K562 (cell line): ENCODE measurements around the gene CHST15. TPM values are rescaled to one million over a fixed set of nuclear protein-coding genes. Genes with fewer than 3 reads are reported as not detected.

Experiments
- BMI1 ChIP-seq: fragments of 150-350 bp; IDR thresholded peaks from 2 replicates; pipeline ENCODE4 v1.6.1; 2014; ENCODE audit warnings: low read length
- CBX1 ChIP-seq: sonication (generic); IDR thresholded peaks from 2 replicates; pipeline ENCODE4 v1.6.1; 2016; ENCODE audit warnings: antibody characterized with exemption, low read depth, mild to moderate bottlenecking
- CHD1 ChIP-seq: fragments of 200-600 bp; sonication (generic); IDR thresholded peaks from one replicate; pipeline ENCODE4 v1.6.1; 2012; ENCODE audit warnings: mild to moderate bottlenecking, moderate library complexity, low read length, inconsistent platforms
- FOXK1 ChIP-seq: sonication (generic); formaldehyde crosslinking; IDR thresholded peaks from 2 replicates; pipeline ENCODE4 v1.8.0; 2022; ENCODE audit warnings: missing genetic modification reagents, mild to moderate bottlenecking, borderline replicate concordance
- FOXK2 ChIP-seq, 2 experiments: fragments of 450-650 bp; IDR thresholded peaks in 1 of 2; conservative IDR thresholded peaks in 1 of 2; 2 replicates each; pipeline ENCODE4 v1.6.1; 2016; ENCODE audit warnings: low read depth in 2 of 2, mild to moderate bottlenecking in 1 of 2
- NR2C1 ChIP-seq, 2 experiments: fragments of 450-650 bp; IDR thresholded peaks; 2 replicates each; pipeline ENCODE4 v1.6.1; 2017; ENCODE audit warnings: mild to moderate bottlenecking in 2 of 2, antibody characterized with exemption in 1 of 2, inconsistent platforms in 1 of 2, missing compliant biosample characterization in 1 of 2, missing genetic modification characterization in 1 of 2
- OTX1 ChIP-seq: fragments of 450-650 bp; formaldehyde crosslinking; IDR thresholded peaks from 2 replicates; pipeline ENCODE4 v1.4.0; 2022; ENCODE audit warnings: mild to moderate bottlenecking
- PTBP1 ChIP-seq: fragments of 200-400 bp; formaldehyde crosslinking; IDR thresholded peaks from 2 replicates; pipeline ENCODE4 v1.6.1; 2017; ENCODE audit warnings: low read depth, low read length
- RB1 ChIP-seq: fragments of 450-650 bp; IDR thresholded peaks from 2 replicates; pipeline ENCODE4 v1.6.1; 2017; ENCODE audit warnings: low read depth, mild to moderate bottlenecking
- TOE1 ChIP-seq, 2 experiments: fragments of 450-650 bp in 1 of 2; sonication (generic) in 1 of 2; formaldehyde crosslinking in 1 of 2; IDR thresholded peaks; 2 replicates each; pipeline versions ENCODE4 v1.7.1 to v1.8.0; 2016 to 2022; ENCODE audit warnings: borderline replicate concordance in 2 of 2, mild to moderate bottlenecking in 2 of 2, antibody characterized with exemption in 1 of 2, inconsistent platforms in 1 of 2, low read depth in 1 of 2, missing genetic modification reagents in 1 of 2, moderate library complexity in 1 of 2
- ZNF217 ChIP-seq: sonication (generic); formaldehyde crosslinking; IDR thresholded peaks from 2 replicates; pipeline ENCODE4 v1.8.0; 2022; ENCODE audit warnings: mild to moderate bottlenecking, missing genetic modification reagents
- ZNF318 ChIP-seq, 2 experiments: fragments of 450-650 bp; IDR thresholded peaks; 2 replicates each; pipeline ENCODE4 v1.6.1; 2016; ENCODE audit warnings: mild to moderate bottlenecking in 2 of 2, borderline replicate concordance in 1 of 2, low read depth in 1 of 2, moderate library complexity in 1 of 2
- ZNF324 ChIP-seq: fragments of 250-450 bp; sonication (Bioruptor Pico); IDR thresholded peaks from 2 replicates; pipeline ENCODE4 v1.4.0; 2020; ENCODE audit warnings: mild to moderate bottlenecking
- ZNF347 ChIP-seq: fragments of 450-650 bp; formaldehyde crosslinking; IDR thresholded peaks from 2 replicates; pipeline ENCODE4 v1.4.0; 2020; ENCODE audit warnings: low read depth, mild to moderate bottlenecking, moderate library complexity
- ZNF707 ChIP-seq: fragments of 250-450 bp; sonication (Bioruptor Pico); conservative IDR thresholded peaks from 2 replicates; pipeline ENCODE4 v1.8.0; 2022; ENCODE audit warnings: inconsistent platforms, mild to moderate bottlenecking, moderate library complexity
- ZNF75A ChIP-seq: fragments of 450-650 bp; formaldehyde crosslinking; IDR thresholded peaks from 2 replicates; pipeline ENCODE4 v1.4.0; 2020; ENCODE audit warnings: mild to moderate bottlenecking
- polyA plus RNA-seq, 8 experiments: library from polyadenylated mRNA; depleted of rRNA in 4 of 8; stranded (reverse) in 5 of 8; unstranded in 3 of 8; fragments of >200 nt; fragmentation: Nextera tagmentation in 2 of 8; fragmentation: Illumina TruSeq in 1 of 8; extraction: Ambion mirVana in 2 of 8; extraction: Trizol in 1 of 8; gene quantifications; 2 replicates each; pipeline versions ENCODE4 v1.2.1 to v1.2.3, GENCODE V29; 2011 to 2014; ENCODE audit warnings: inconsistent platforms in 1 of 8, missing spikeins in 1 of 8
- total RNA-seq, 7 experiments: library from RNA; depleted of rRNA in 6 of 7; stranded (reverse); fragments of >200 nt in 6 of 7; fragmentation: Illumina TruSeq in 2 of 7; extraction: Trizol in 2 of 7; gene quantifications; 2 replicates each; pipeline versions ENCODE4 v1.2.1 to v1.2.3, GENCODE V29; 2011 to 2021; ENCODE audit warnings: low replicate concordance in 1 of 7
- TF ChIP-seq, protein P1 (sequence below): fragments of 250-450 bp; sonication (Bioruptor Pico); IDR thresholded peaks from 2 replicates; pipeline ENCODE4 v1.6.1; 2021; ENCODE audit warnings: mild to moderate bottlenecking
- TF ChIP-seq, protein P2 (sequence below): sonication (generic); formaldehyde crosslinking; IDR thresholded peaks from 2 replicates; pipeline ENCODE4 v1.8.0; 2022; ENCODE audit warnings: missing genetic modification reagents, mild to moderate bottlenecking, borderline replicate concordance

The CHST15 gene
- total and polyA plus RNA-seq, 9 of the 15 experiments (the other 6 are each of a cell fraction or from before 2014, with no cell fraction given) = 0.04 to 0.16 (median 0.08) TPM

GRCh38 chr10:124035928-124036558, 57.4 kb downstream of the CHST15 start (continued):
- TF ChIP-seq ZNF318 (IDR thresholded peaks at IDR 0.05; ENCODE audit: borderline replicate concordance in 1 of 2, low read depth in 1 of 2) = no peak
- no peak for TF ChIP-seq FOXK1 (CRISPR knock-in tag)
- TF ChIP-seq ZNF217 (CRISPR knock-in tag) = no peak
- TF ChIP-seq FOXK2 (conservative IDR thresholded peaks at IDR 0.05 in 1 of 2, IDR thresholded peaks at IDR 0.05 in 1 of 2; ENCODE audit: low read depth in 2 of 2) = no peak
- TF ChIP-seq ZNF347 = no peak
- no peak for TF ChIP-seq ZNF324
- no peak for TF ChIP-seq BMI1
- no peak for TF ChIP-seq CBX1
- no peak for TF ChIP-seq ZNF75A (CRISPR knock-in tag)
- no peak for TF ChIP-seq TOE1 (IDR thresholded peaks at IDR 0.05; ENCODE audit: borderline replicate concordance)
- no peak for TF ChIP-seq TOE1 (CRISPR knock-in tag; IDR thresholded peaks at IDR 0.05; ENCODE audit: borderline replicate concordance, low read depth)
- TF ChIP-seq NR2C1 (IDR thresholded peaks at IDR 0.05) = peak; percentile 30; the same call in 1 of the 2 replicates
- TF ChIP-seq NR2C1 (tag; IDR thresholded peaks at IDR 0.05) = no peak
- TF ChIP-seq OTX1 = no peak
- TF ChIP-seq, protein P1, sequence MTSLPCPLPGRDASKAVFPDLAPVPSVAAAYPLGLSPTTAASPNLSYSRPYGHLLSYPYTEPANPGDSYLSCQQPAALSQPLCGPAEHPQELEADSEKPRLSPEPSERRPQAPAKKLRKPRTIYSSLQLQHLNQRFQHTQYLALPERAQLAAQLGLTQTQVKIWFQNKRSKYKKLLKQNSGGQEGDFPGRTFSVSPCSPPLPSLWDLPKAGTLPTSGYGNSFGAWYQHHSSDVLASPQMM (CRISPR knock-in tag) = no peak
- TF ChIP-seq CHD1 = no peak
- no peak for TF ChIP-seq RB1
- TF ChIP-seq, protein P2, sequence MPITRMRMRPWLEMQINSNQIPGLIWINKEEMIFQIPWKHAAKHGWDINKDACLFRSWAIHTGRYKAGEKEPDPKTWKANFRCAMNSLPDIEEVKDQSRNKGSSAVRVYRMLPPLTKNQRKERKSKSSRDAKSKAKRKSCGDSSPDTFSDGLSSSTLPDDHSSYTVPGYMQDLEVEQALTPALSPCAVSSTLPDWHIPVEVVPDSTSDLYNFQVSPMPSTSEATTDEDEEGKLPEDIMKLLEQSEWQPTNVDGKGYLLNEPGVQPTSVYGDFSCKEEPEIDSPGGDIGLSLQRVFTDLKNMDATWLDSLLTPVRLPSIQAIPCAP (CRISPR knock-in tag) = no peak
- no peak for TF ChIP-seq PTBP1
- TF ChIP-seq ZNF707 (CRISPR knock-in tag) = no peak
